ENCODE results near the gene TBC1D24.
"Not testable (repeated sequence)": the region's sequence is repeated elsewhere in the genome, so short reads cannot be mapped to it uniquely, and the experiment has no call there.

The TBC1D24 gene

GRCh38 chr16:2476741-2477140 is 1.8 kb downstream of the TBC1D24 start:
- peaks cover 17% of the 10 kb centered on the region for H3K27me3 ChIP-seq (ENCODE audit: insufficient read depth, low read length)

GRCh38 chr16:2477327-2477726 is 2.4 kb downstream of the TBC1D24 start:
- no peaks in the 10 kb centered on the region for H3K9me2 ChIP-seq (ENCODE audit: low read depth, low read length)
- H3F3A ChIP-seq (ENCODE audit: insufficient read depth, low read length), result no peaks in the 10 kb centered on the region
- H3K9ac ChIP-seq (ENCODE audit: low read length), result no peak overlapping the region
- no peak for TF ChIP-seq EZH2 (IDR thresholded peaks at IDR 0.05; ENCODE audit: borderline replicate concordance, low read length)
- TF ChIP-seq, protein P1, sequence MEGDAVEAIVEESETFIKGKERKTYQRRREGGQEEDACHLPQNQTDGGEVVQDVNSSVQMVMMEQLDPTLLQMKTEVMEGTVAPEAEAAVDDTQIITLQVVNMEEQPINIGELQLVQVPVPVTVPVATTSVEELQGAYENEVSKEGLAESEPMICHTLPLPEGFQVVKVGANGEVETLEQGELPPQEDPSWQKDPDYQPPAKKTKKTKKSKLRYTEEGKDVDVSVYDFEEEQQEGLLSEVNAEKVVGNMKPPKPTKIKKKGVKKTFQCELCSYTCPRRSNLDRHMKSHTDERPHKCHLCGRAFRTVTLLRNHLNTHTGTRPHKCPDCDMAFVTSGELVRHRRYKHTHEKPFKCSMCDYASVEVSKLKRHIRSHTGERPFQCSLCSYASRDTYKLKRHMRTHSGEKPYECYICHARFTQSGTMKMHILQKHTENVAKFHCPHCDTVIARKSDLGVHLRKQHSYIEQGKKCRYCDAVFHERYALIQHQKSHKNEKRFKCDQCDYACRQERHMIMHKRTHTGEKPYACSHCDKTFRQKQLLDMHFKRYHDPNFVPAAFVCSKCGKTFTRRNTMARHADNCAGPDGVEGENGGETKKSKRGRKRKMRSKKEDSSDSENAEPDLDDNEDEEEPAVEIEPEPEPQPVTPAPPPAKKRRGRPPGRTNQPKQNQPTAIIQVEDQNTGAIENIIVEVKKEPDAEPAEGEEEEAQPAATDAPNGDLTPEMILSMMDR (IDR thresholded peaks at IDR 0.05; ENCODE audit: low read length), result no peak
- H3K4me3 ChIP-seq (ENCODE audit: low read depth, low read length, poor library complexity, severe bottlenecking), result no peak overlapping the region
- peaks cover 12% of the 10 kb centered on the region; the same call in 1 of the 2 replicates for H3K27me3 ChIP-seq (ENCODE audit: insufficient read depth, low read length)
- no peak overlapping the region for H2AFZ ChIP-seq (ENCODE audit: low read length)
- no peaks in the 10 kb centered on the region for H3K79me2 ChIP-seq (ENCODE audit: insufficient read depth, low read length)
- peaks cover 21% of the 10 kb centered on the region for H3K4me1 ChIP-seq (ENCODE audit: insufficient read depth, low read length, severe bottlenecking)
- no peak overlapping the region for H3K27ac ChIP-seq (ENCODE audit: low read depth, low read length, poor library complexity, severe bottlenecking)
- no peaks in the 10 kb centered on the region for H4K20me1 ChIP-seq (ENCODE audit: insufficient read depth, low read length)
- H3K4me2 ChIP-seq (ENCODE audit: low read length), result no peak overlapping the region
- H3K36me3 ChIP-seq (ENCODE audit: insufficient read depth, low read length), result no peaks in the 10 kb centered on the region
- H3K9me3 ChIP-seq (ENCODE audit: low read length), result no peaks in the 10 kb centered on the region

More at GRCh38 chr16:2476741-2477140, 1.8 kb downstream of the TBC1D24 start:
- Histone ChIP-seq H3K27ac (ENCODE audit: low read depth, low read length, poor library complexity, severe bottlenecking) (no peak overlapping the region), H3K36me3 (ENCODE audit: insufficient read depth, low read length) (no peaks in the 10 kb centered on the region), H2AFZ (ENCODE audit: low read length) (no peak overlapping the region), H3F3A (ENCODE audit: insufficient read depth, low read length) (no peaks in the 10 kb centered on the region), H3K79me2 (ENCODE audit: insufficient read depth, low read length) (no peaks in the 10 kb centered on the region), H3K4me1 (ENCODE audit: insufficient read depth, low read length, severe bottlenecking) (peaks cover 25% of the 10 kb centered on the region), H3K9me3 (ENCODE audit: low read length) (no peaks in the 10 kb centered on the region), H3K4me2 (ENCODE audit: low read length) (no peak overlapping the region), H3K4me3 (ENCODE audit: low read depth, low read length, poor library complexity, severe bottlenecking) (no peak overlapping the region), H3K9me2 (ENCODE audit: low read depth, low read length) (no peaks in the 10 kb centered on the region), H3K9ac (ENCODE audit: low read length) (no peak overlapping the region), H4K20me1 (ENCODE audit: insufficient read depth, low read length) (no peaks in the 10 kb centered on the region)
- TF ChIP-seq EZH2 (IDR thresholded peaks at IDR 0.05; ENCODE audit: borderline replicate concordance, low read length), result no peak
- TF ChIP-seq, protein P1 (IDR thresholded peaks at IDR 0.05; ENCODE audit: low read length), result no peak

DNA sequence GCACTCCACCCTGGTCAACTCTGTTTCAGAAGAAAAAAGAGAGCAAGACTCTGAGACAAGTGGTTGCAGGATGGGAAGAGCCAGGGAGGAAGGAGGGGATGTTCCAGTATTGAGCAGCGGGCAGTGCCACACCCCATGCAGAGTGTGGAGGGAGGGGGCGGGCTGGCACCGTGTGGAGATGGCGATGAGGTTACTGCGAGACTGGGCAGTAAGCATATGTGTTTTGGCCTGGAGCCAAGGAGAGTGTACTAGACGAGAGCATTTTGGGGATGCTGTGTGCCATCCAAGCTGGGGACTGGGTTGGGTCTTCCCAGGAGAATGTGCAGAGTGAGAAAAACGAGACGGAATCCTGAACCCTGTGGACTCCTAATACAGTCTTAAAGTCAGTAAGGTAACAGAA is 3.4 kb downstream of the TBC1D24 start:
- no peak overlapping the region for H3K27ac ChIP-seq (ENCODE audit: low read depth, low read length, poor library complexity, severe bottlenecking)
- peaks cover 18% of the 10 kb centered on the region for H3K4me1 ChIP-seq (ENCODE audit: insufficient read depth, low read length, severe bottlenecking)
- no peak overlapping the region for H3K4me2 ChIP-seq (ENCODE audit: low read length)
- H3K27me3 ChIP-seq (ENCODE audit: insufficient read depth, low read length), result peaks cover 2% of the 10 kb centered on the region; the same call in 1 of the 2 replicates
- H4K20me1 ChIP-seq (ENCODE audit: insufficient read depth, low read length), result no peaks in the 10 kb centered on the region
- H3K79me2 ChIP-seq (ENCODE audit: insufficient read depth, low read length), result no peaks in the 10 kb centered on the region
- H3K36me3 ChIP-seq (ENCODE audit: insufficient read depth, low read length), result no peaks in the 10 kb centered on the region
- H3F3A ChIP-seq (ENCODE audit: insufficient read depth, low read length), result no peaks in the 10 kb centered on the region
- H3K9ac ChIP-seq (ENCODE audit: low read length), result no peak overlapping the region
- H3K9me3 ChIP-seq (ENCODE audit: low read length), result no peaks in the 10 kb centered on the region
- TF ChIP-seq, protein P1 (IDR thresholded peaks at IDR 0.05; ENCODE audit: low read length), result no peak
- no peak for TF ChIP-seq EZH2 (IDR thresholded peaks at IDR 0.05; ENCODE audit: borderline replicate concordance, low read length)
- no peak overlapping the region for H3K4me3 ChIP-seq (ENCODE audit: low read depth, low read length, poor library complexity, severe bottlenecking)
- H2AFZ ChIP-seq (ENCODE audit: low read length), result no peak overlapping the region
- no peaks in the 10 kb centered on the region for H3K9me2 ChIP-seq (ENCODE audit: low read depth, low read length)

DNA sequence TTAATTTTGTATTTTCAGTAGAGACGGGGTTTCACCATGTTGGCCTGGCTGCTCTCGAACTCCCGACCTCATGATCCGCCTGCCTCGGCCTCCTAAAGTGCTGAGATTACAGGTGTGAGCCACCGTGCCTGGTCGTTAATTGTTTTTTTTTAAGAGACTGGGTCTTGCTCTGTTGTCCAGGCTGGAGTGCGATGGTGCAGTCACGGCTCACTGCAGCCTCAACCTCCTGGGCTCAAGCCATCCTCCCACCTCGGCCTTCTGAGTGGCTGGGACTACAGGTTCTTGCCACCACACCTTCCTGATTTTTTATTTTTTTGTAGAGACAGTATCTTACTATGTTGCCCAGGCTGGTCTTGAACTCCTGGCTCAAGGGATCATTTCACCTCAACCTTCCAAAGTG is 5.1 kb downstream of the TBC1D24 start:
- H3K27me3 ChIP-seq (ENCODE audit: insufficient read depth, low read length), result not testable (repeated sequence)

More for the DNA sequence above, 5.1 kb downstream of the TBC1D24 start:
- H3K9me2 ChIP-seq (ENCODE audit: low read depth, low read length); H4K20me1 ChIP-seq (ENCODE audit: insufficient read depth, low read length); H3F3A ChIP-seq (ENCODE audit: insufficient read depth, low read length); H3K4me2 ChIP-seq (ENCODE audit: low read length); H2AFZ ChIP-seq (ENCODE audit: low read length); H3K9ac ChIP-seq (ENCODE audit: low read length); H3K36me3 ChIP-seq (ENCODE audit: insufficient read depth, low read length); H3K79me2 ChIP-seq (ENCODE audit: insufficient read depth, low read length); H3K27ac ChIP-seq (ENCODE audit: low read depth, low read length, poor library complexity, severe bottlenecking); H3K9me3 ChIP-seq (ENCODE audit: low read length); H3K4me3 ChIP-seq (ENCODE audit: low read depth, low read length, poor library complexity, severe bottlenecking); H3K4me1 ChIP-seq (ENCODE audit: insufficient read depth, low read length, severe bottlenecking): not testable (repeated sequence)

Measured in OCI-LY1 (cell line).